ENCODE data around the gene HYKK.
"Not testable (repeated sequence)": the region's sequence is repeated elsewhere in the genome, so short reads cannot be mapped to it uniquely, and the experiment has no call there.

HYKK gene

GRCh38 chr15:78509726-78510312 lies 2.4 kb downstream of the HYKK start:
- H4K20me1 ChIP-seq (ENCODE audit: insufficient read depth, low read length, poor library complexity, severe bottlenecking) = no peaks in the 10 kb centered on the region
- no peaks in the 10 kb centered on the region for H3K79me2 ChIP-seq (ENCODE audit: insufficient read depth, low read length)
- no peaks in the 10 kb centered on the region for H3K9me2 ChIP-seq (replicated peaks; ENCODE audit: low read depth, low read length)
- H3K4me2 ChIP-seq (ENCODE audit: low read depth, low read length, poor library complexity, severe bottlenecking) = no peak overlapping the region
- no peak overlapping the region for H2AFZ ChIP-seq (ENCODE audit: low read length)
- H3K9ac ChIP-seq (ENCODE audit: low read depth, low read length, poor library complexity, severe bottlenecking) = no peak overlapping the region
- no peaks in the 10 kb centered on the region for H3K27me3 ChIP-seq (ENCODE audit: insufficient read depth, low read length, poor library complexity, severe bottlenecking)
- no peaks in the 10 kb centered on the region for H3F3A ChIP-seq (ENCODE audit: low read depth)
- no peak overlapping the region for H3K4me3 ChIP-seq (ENCODE audit: low read length, poor library complexity, severe bottlenecking)
- TF ChIP-seq EZH2phosphoT487 (IDR thresholded peaks at IDR 0.05; ENCODE audit: borderline replicate concordance) = no peak
- TF ChIP-seq CTCF (conservative IDR thresholded peaks at IDR 0.05; ENCODE audit: low read length) = no peak
- no peaks in the 10 kb centered on the region for H3K9me3 ChIP-seq (ENCODE audit: insufficient read depth, low read depth, low read length)
- H3K4me1 ChIP-seq (ENCODE audit: insufficient read depth, low read length, poor library complexity, severe bottlenecking) = peaks cover 9% of the 10 kb centered on the region
- H3K36me3 ChIP-seq (ENCODE audit: insufficient read depth, low read length) = no peaks in the 10 kb centered on the region

DNA sequence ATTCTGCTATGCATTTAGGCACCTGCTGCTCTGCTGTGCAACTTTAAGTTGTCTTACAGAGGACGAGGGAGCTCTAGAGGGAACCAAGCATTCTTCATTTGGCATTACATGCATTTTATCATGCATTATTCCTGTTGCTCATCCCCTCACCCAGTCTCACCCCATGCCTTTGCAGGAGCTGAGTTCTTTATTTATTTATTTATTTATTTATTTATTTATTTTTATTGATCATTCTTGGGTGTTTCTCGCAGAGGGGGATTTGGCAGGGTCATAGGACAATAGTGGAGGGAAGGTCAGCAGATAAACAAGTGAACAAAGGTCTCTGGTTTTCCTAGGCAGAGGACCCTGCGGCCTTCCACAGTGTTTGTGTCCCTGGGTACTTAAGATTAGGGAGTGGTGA lies 12.7 kb downstream of the HYKK start:
- not testable (repeated sequence) for H3K79me2 ChIP-seq (ENCODE audit: insufficient read depth, low read length); H2AFZ ChIP-seq (ENCODE audit: low read length); H3F3A ChIP-seq (ENCODE audit: low read depth); H3K4me2 ChIP-seq (ENCODE audit: low read depth, low read length, poor library complexity, severe bottlenecking); H4K20me1 ChIP-seq (ENCODE audit: insufficient read depth, low read length, poor library complexity, severe bottlenecking); H3K9ac ChIP-seq (ENCODE audit: low read depth, low read length, poor library complexity, severe bottlenecking); H3K9me2 ChIP-seq (replicated peaks; ENCODE audit: low read depth, low read length); H3K36me3 ChIP-seq (ENCODE audit: insufficient read depth, low read length); H3K9me3 ChIP-seq (ENCODE audit: insufficient read depth, low read depth, low read length); H3K4me3 ChIP-seq (ENCODE audit: low read length, poor library complexity, severe bottlenecking); H3K27me3 ChIP-seq (ENCODE audit: insufficient read depth, low read length, poor library complexity, severe bottlenecking); H3K4me1 ChIP-seq (ENCODE audit: insufficient read depth, low read length, poor library complexity, severe bottlenecking)

DNA sequence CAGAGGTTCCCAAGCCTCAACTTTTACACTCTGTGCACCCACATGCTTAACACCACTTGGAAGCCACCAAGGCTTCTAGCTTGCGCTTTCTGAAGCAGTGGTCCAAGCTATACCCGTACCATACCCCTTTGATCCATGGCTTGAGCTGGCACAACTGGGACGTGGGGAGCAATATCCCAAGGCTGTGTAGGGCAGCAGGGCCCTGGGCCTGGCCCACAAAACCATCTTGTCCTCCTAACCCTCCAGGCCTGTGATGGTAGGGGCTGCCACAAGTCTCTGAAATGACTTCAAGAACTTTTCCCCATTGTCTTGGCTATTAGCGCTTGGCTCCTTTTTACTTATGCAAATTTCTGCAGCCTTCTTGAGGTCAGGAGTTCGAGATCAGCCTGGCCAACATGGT lies 16.9 kb downstream of the HYKK start:
- no peaks in the 10 kb centered on the region for H3K9me2 ChIP-seq (replicated peaks; ENCODE audit: low read depth, low read length)
- H3K9ac ChIP-seq (ENCODE audit: low read depth, low read length, poor library complexity, severe bottlenecking) = no peak overlapping the region
- H2AFZ ChIP-seq (ENCODE audit: low read length) = no peak overlapping the region
- no peaks in the 10 kb centered on the region for H3F3A ChIP-seq (ENCODE audit: low read depth)
- H3K9me3 ChIP-seq (ENCODE audit: insufficient read depth, low read depth, low read length) = no peaks in the 10 kb centered on the region
- TF ChIP-seq CTCF (conservative IDR thresholded peaks at IDR 0.05; ENCODE audit: low read length) = no peak
- TF ChIP-seq EZH2phosphoT487 (IDR thresholded peaks at IDR 0.05; ENCODE audit: borderline replicate concordance) = no peak
- H3K79me2 ChIP-seq (ENCODE audit: insufficient read depth, low read length) = no peaks in the 10 kb centered on the region
- H4K20me1 ChIP-seq (ENCODE audit: insufficient read depth, low read length, poor library complexity, severe bottlenecking) = no peaks in the 10 kb centered on the region
- no peaks in the 10 kb centered on the region for H3K36me3 ChIP-seq (ENCODE audit: insufficient read depth, low read length)
- no peaks in the 10 kb centered on the region for H3K27me3 ChIP-seq (ENCODE audit: insufficient read depth, low read length, poor library complexity, severe bottlenecking)
- no peak overlapping the region for H3K4me3 ChIP-seq (ENCODE audit: low read length, poor library complexity, severe bottlenecking)
- H3K4me1 ChIP-seq (ENCODE audit: insufficient read depth, low read length, poor library complexity, severe bottlenecking) = no peaks in the 10 kb centered on the region
- H3K4me2 ChIP-seq (ENCODE audit: low read depth, low read length, poor library complexity, severe bottlenecking) = no peak overlapping the region

DNA sequence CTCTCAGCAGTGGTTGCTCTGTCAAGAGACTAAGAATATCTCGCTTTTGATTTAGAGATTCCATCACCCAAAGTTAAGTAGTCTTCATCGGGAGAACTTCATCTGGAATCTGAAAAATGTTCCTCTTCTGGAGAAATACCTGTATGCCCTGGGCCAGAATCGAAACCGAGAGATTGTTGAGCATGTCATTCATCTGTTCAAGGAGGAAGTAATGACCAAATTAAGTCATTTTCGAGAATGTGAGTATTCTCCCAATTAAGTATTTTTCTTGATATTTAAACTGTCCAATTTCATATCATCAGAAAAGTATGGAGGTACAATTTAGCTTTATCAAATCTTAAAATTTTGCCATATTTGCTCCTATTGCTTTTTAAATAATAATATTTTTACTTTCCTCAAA lies 19.9 kb downstream of the HYKK start:
- Histone ChIP-seq H3K27me3 (ENCODE audit: insufficient read depth, low read length, poor library complexity, severe bottlenecking) (no peaks in the 10 kb centered on the region), H3K79me2 (ENCODE audit: insufficient read depth, low read length) (no peaks in the 10 kb centered on the region), H3K4me3 (ENCODE audit: low read length, poor library complexity, severe bottlenecking) (no peak overlapping the region), H2AFZ (ENCODE audit: low read length) (no peak overlapping the region), H3F3A (ENCODE audit: low read depth) (no peaks in the 10 kb centered on the region), H3K36me3 (ENCODE audit: insufficient read depth, low read length) (no peaks in the 10 kb centered on the region), H3K9me2 (replicated peaks; ENCODE audit: low read depth, low read length) (no peaks in the 10 kb centered on the region), H3K9ac (ENCODE audit: low read depth, low read length, poor library complexity, severe bottlenecking) (no peak overlapping the region), H3K4me1 (ENCODE audit: insufficient read depth, low read length, poor library complexity, severe bottlenecking) (no peaks in the 10 kb centered on the region), H3K9me3 (ENCODE audit: insufficient read depth, low read depth, low read length) (no peaks in the 10 kb centered on the region), H3K4me2 (ENCODE audit: low read depth, low read length, poor library complexity, severe bottlenecking) (no peak overlapping the region), H4K20me1 (ENCODE audit: insufficient read depth, low read length, poor library complexity, severe bottlenecking) (no peaks in the 10 kb centered on the region)
- TF ChIP-seq CTCF (conservative IDR thresholded peaks at IDR 0.05; ENCODE audit: low read length) (no peak), EZH2phosphoT487 (IDR thresholded peaks at IDR 0.05; ENCODE audit: borderline replicate concordance) (no peak)
